Fibroblast of skin of left quadriceps (primary cell): ENCODE measurements around the gene ZNF609.
"Not testable (repeated sequence)": the region's sequence is repeated elsewhere in the genome, so short reads cannot be mapped to it uniquely, and the experiment has no call there.

Source experiments
- DNase-seq, 2 experiments: peaks; one replicate each; pipeline ENCODE4 v3.0.0-alpha.2; 2013; ENCODE audit warnings: low read depth in 2 of 2

ZNF609 gene

DNA sequence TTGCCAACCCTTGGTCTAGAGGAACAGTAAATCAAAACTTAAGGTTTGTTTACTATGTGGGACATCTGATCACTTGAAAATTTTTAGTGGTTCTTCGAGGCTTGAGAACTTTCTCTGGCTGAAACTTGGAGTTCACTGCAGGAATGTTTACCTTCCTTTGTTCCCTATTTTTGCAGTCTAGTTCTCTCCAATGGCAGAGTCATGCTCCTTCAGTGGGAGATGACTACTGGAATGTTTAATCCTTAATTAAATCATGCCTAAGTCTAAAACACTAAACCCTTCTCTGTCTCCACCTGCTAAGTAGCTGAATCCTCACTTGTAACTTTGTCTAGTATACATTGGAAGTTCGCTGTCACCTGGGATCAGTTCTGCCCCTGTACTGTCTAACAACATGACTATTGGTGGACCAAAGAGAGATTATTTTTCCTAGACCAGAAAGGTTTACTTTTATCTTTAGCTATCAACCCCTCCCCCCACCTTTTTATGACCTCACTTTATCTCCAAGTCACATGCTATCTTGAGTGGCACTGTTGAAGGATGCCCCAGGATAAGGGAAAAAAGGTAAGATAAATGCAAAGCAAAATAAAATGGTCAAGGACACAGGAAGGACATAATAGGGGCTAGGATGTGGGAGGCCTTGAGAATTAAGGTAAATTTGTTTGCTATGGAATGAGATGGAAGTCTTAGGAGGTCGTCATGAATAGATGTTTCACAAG is 1.2 kb upstream of the ZNF609 start:
- DNase-seq, result no peak

GRCh38 chr15:64460724-64461720 is 644 bp downstream of the ZNF609 start:
- DNase-seq, result peak; percentile 59 to 63

- no peak for DNase-seq
Observed at GRCh38 chr15:64461721-64462162, 1.4 kb downstream of the ZNF609 start.

DNA sequence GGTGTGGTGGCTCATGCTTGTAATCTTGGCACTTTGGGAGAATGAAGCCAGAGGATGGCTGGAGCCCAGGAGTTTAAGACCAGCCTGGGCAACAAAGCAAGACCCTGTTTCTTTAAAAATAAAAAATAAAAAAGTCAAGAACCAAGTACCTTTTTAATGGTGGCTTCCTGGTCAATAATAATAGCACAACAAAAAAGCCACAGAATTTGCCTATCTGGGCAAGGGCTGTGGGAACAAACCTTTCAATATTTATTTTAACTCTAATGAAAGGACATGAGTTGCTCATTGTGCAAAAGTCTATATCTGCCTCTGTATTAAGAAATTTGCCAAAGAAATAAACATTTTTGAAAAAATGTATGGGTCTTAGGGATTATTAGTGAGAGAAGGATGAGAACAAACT is 2.1 kb downstream of the ZNF609 start:
- no peak for DNase-seq

- no peak for DNase-seq
Observed at GRCh38 chr15:64464276-64465005, 4.1 kb downstream of the ZNF609 start.

DNA sequence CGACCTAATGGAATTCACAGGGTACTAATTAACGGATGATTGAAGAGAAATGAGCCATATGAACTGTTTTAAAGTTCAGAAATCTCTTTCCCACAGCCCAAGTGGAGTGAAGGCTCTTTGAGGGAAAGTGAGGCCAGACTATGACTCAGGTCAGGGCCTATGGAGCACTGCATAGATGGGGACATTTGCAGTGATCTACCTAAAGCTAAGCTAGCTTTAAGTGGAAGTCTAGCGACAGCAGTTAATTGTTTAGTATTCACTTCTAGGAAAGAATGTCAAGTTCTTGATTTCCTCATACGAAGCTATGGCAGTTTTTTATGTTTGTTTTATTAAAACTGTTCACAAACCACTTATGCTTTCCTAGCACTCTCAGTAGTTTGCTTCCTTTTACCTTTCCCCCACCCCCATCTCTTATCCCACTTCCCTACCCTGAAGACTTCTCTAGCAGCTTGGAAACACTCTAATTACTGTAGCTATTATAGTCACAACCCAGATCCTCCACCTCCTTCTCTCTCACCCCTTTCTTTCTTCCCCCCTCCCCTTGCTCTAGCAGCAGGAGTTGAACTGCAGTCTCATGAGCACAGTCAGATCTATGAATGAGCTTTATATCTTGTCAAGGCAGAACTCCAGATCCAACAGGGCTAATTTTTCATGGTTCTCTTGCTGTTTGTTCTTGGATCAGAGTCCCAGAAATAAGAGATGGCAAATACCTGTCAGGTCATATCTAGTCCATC is 6.2 kb downstream of the ZNF609 start:
- DNase-seq, result no peak

GRCh38 chr15:64472161-64472560 is 11.8 kb downstream of the ZNF609 start:
- DNase-seq, result no peak

- DNase-seq, result no peak
Observed at GRCh38 chr15:64474846-64475245, 14.5 kb downstream of the ZNF609 start.

DNA sequence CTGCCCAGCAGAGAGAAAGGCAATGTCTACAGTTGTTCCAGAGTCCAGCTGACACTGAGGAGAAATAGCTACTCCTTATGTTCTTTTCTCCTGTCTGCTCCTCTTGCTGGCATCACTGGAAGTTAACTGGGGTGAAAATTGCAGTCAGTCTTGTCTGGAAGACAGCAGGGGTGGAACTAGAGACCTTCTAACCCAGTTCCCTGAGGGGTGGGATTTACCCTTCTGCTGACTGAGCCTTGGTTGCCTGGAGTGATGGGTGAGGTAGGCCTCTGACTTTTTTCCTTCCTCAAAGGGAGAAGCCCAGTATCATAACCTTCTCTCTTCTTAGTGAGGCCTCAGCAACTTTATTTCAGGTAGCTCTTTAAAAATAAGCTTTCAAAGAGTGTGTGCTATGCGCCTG is 16.2 kb downstream of the ZNF609 start:
- no peak for DNase-seq

- no peak for DNase-seq
Observed at GRCh38 chr15:64478863-64479262, 18.5 kb downstream of the ZNF609 start.

GRCh38 chr15:64480891-64481290 is 20.5 kb downstream of the ZNF609 start:
- DNase-seq, result no peak

DNA sequence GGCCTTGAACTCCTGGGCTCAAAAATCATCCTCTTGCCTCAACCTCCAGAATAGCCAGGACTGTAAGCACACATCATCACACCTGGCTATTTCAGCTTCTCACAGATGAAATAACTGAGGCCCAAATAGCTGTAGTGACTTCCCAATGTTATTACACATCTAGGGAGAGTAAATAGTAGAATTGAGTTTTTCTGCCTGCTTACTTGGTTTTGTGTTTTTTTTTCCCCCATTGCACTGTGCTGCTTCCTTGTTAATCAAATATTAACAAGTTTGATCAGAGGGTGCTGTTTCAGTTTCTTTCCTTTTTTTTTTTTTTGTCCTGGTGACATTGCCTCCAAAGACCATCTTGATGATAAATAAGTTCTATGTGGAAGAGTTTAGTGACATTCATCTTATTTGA is 23.4 kb downstream of the ZNF609 start:
- DNase-seq, result no peak

- no peak for DNase-seq
Observed at GRCh38 chr15:64485796-64486195, 25.4 kb downstream of the ZNF609 start.

- DNase-seq, result no peak
Observed at GRCh38 chr15:64490598-64491259, 30.4 kb downstream of the ZNF609 start.

GRCh38 chr15:64493641-64494040 is 33.3 kb downstream of the ZNF609 start:
- no peak for DNase-seq

GRCh38 chr15:64495968-64496367 is 35.6 kb downstream of the ZNF609 start:
- DNase-seq, result not testable (repeated sequence)

- DNase-seq, result no peak
Observed at GRCh38 chr15:64500695-64501395, 40.5 kb downstream of the ZNF609 start.

DNA sequence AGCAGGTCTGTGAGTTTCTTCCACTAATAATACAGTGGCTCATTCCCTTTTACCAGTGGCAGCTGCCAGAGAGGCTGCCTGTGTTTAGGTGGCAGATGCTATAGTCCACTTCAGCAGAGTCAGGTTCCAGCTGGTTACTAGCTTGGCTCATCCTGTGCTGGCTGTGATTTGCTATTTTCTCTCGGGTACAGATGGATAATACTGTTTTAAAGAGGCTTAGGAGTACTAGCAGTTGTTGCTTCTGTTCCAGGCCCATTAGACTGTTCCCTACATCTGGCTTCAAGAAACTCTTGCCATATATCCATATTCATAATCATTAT is 41.0 kb downstream of the ZNF609 start:
- DNase-seq, result no peak

DNA sequence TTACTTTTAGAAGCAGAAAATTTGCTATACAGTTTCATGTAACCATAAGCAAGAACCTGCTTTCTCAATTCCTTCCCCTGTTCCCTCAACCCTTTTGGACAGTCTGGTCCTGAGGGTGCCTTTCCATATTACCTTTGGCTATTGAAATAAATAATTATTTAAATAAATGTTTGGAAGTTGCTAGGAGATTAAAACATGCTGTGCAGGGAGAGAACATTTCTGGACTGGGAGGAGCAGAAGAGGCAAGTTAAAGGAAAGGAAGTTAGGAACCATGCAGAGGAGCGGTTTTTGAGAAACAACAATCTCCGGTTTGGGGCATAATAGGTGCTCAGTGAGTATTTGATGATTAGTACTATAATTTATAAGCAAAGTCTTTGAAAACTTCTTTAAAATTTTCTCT is 41.8 kb downstream of the ZNF609 start:
- DNase-seq, result no peak

- no peak for DNase-seq
Observed at GRCh38 chr15:64502551-64502950, 42.2 kb downstream of the ZNF609 start.
